GM23338 (cell line): ENCODE data around the gene ANKIB1. TPM values are rescaled to one million over a fixed set of nuclear protein-coding genes. Genes with fewer than 3 reads are reported as not detected.
A peak's percentile ranks its signal among the peaks of the same experiment; 100 is the strongest.

Source experiments
- ATAC-seq: fragments of 200-7000 bp; cut with Tn5 transposase; 3 replicates; pipeline ENCODE4 v1.9.1; 2020
- DNase-seq: peaks from one replicate; pipeline ENCODE4 v3.0.0-alpha.2; 2015; ENCODE audit warnings: low spot score
- H2AFZ ChIP-seq: fragments of 200-600 bp; sonication (generic); 2 replicates; pipeline ENCODE4 v1.8.0; 2016; ENCODE audit warnings: antibody characterized with exemption, mild to moderate bottlenecking, moderate library complexity
- H3F3A ChIP-seq: fragments of 200-600 bp; sonication (generic); replicated peaks from 2 replicates; pipeline ENCODE4 v1.8.0; 2017; ENCODE audit warnings: antibody characterized with exemption, mixed run types, low read depth
- H3K27ac ChIP-seq: fragments of 200-600 bp; sonication (generic); 2 replicates; pipeline ENCODE4 v1.6.1; 2016; ENCODE audit warnings: low read depth
- H3K27me3 ChIP-seq: fragments of 200-600 bp; sonication (generic); 2 replicates; pipeline ENCODE4 v1.8.0; 2016; ENCODE audit warnings: mild to moderate bottlenecking, mixed run types, moderate library complexity; ENCODE audit not compliant: insufficient read depth
- H3K36me3 ChIP-seq: fragments of 200-600 bp; sonication (generic); 2 replicates; pipeline ENCODE4 v1.8.0; 2016; ENCODE audit warnings: mild to moderate bottlenecking; ENCODE audit not compliant: insufficient read depth
- H3K4me1 ChIP-seq: fragments of 200-600 bp; sonication (generic); 2 replicates; pipeline ENCODE4 v1.8.0; 2016; ENCODE audit warnings: mild to moderate bottlenecking, moderate library complexity; ENCODE audit not compliant: insufficient read depth
- H3K4me2 ChIP-seq: fragments of 200-600 bp; sonication (generic); 2 replicates; pipeline ENCODE4 v1.7.1; 2017; ENCODE audit warnings: mixed run types
- H3K4me3 ChIP-seq: fragments of 200-600 bp; sonication (generic); 2 replicates; pipeline ENCODE4 v1.6.1; 2016; ENCODE audit warnings: mixed run types
- H3K79me2 ChIP-seq: fragments of 200-600 bp; sonication (generic); replicated peaks from 2 replicates; pipeline ENCODE4 v1.8.0; 2017; ENCODE audit warnings: mild to moderate bottlenecking; ENCODE audit not compliant: insufficient read depth
- H3K9me2 ChIP-seq: fragments of 200-600 bp; sonication (generic); 2 replicates; pipeline ENCODE4 v1.8.0; 2017; ENCODE audit not compliant: insufficient read depth
- H4K20me1 ChIP-seq: fragments of 200-600 bp; sonication (generic); replicated peaks from 2 replicates; pipeline ENCODE4 v1.8.0; 2017; ENCODE audit warnings: mild to moderate bottlenecking; ENCODE audit not compliant: insufficient read depth
- H3K27ac Mint-ChIP-seq: 2 replicates; pipeline ENCODE4 v1.8.0; 2020; ENCODE audit warnings: inconsistent platforms, mild to moderate bottlenecking, moderate library complexity, mixed read lengths
- H3K27me3 Mint-ChIP-seq: 3 replicates; pipeline ENCODE4 v1.8.0; 2022; ENCODE audit warnings: low read depth, mild to moderate bottlenecking, moderate library complexity, mixed read lengths, inconsistent platforms; ENCODE audit not compliant: insufficient read depth, poor library complexity
- H3K36me3 Mint-ChIP-seq: 3 replicates; pipeline ENCODE4 v1.8.0; 2021; ENCODE audit warnings: low read depth, mild to moderate bottlenecking, inconsistent platforms, moderate library complexity, mixed read lengths
- H3K4me1 Mint-ChIP-seq: 3 replicates; pipeline ENCODE4 v1.8.0; 2020; ENCODE audit warnings: mild to moderate bottlenecking, inconsistent platforms, mixed read lengths
- H3K4me3 Mint-ChIP-seq: 3 replicates; pipeline ENCODE4 v1.8.0; 2021; ENCODE audit warnings: moderate library complexity, mild to moderate bottlenecking, inconsistent platforms, mixed read lengths
- H3K9me3 Mint-ChIP-seq: 3 replicates; pipeline ENCODE4 v1.8.0; 2020; ENCODE audit warnings: moderate library complexity, mild to moderate bottlenecking, inconsistent platforms, mixed read lengths
- CREB1 ChIP-seq: fragments of 250-450 bp; sonication (Bioruptor Pico); IDR thresholded peaks from 2 replicates; pipeline ENCODE4 v1.5.0; 2020; ENCODE audit warnings: low read depth, mild to moderate bottlenecking, moderate library complexity
- CTCF ChIP-seq, 2 experiments: fragments of 200-600 bp in 1 of 2; sonication (generic) in 1 of 2; conservative IDR thresholded peaks; 2 replicates each; pipeline versions ENCODE4 v1.5.1 to v1.6.1; 2016 to 2017; ENCODE audit warnings: antibody characterized with exemption in 2 of 2, low read depth in 2 of 2, mild to moderate bottlenecking in 2 of 2, moderate library complexity in 1 of 2
- ETS1 ChIP-seq: IDR thresholded peaks from 2 replicates; pipeline ENCODE4 v1.6.1; 2016; ENCODE audit warnings: antibody characterized with exemption
- EZH2 ChIP-seq: fragments of 200-600 bp; sonication (generic); IDR thresholded peaks from one replicate; pipeline ENCODE4 v1.8.0; 2017; ENCODE audit warnings: antibody characterized with exemption, mild to moderate bottlenecking, low read depth; ENCODE audit not compliant: unreplicated experiment
- EZH2phosphoT487 ChIP-seq: fragments of 200-600 bp; sonication (generic); IDR thresholded peaks from one replicate; pipeline ENCODE4 v1.8.1; 2018; ENCODE audit warnings: antibody characterized with exemption; ENCODE audit not compliant: unreplicated experiment
- JUNB ChIP-seq: IDR thresholded peaks from one replicate; pipeline ENCODE4 v1.6.1; 2016; ENCODE audit warnings: antibody characterized with exemption; ENCODE audit not compliant: unreplicated experiment
- NANOG ChIP-seq: IDR thresholded peaks from 2 replicates; pipeline ENCODE4 v1.6.1; 2016; ENCODE audit warnings: antibody characterized with exemption, borderline replicate concordance
- POLR2AphosphoS5 ChIP-seq: IDR thresholded peaks from 2 replicates; pipeline ENCODE4 v1.6.1; 2016; ENCODE audit warnings: antibody characterized with exemption, low read depth
- REST ChIP-seq: IDR thresholded peaks from one replicate; pipeline ENCODE4 v1.6.1; 2018; ENCODE audit warnings: antibody characterized with exemption; ENCODE audit not compliant: unreplicated experiment
- STAT1 ChIP-seq: IDR thresholded peaks from one replicate; pipeline ENCODE4 v1.6.1; 2016; ENCODE audit warnings: antibody characterized with exemption; ENCODE audit not compliant: unreplicated experiment
- ZNF114 ChIP-seq: fragments of 250-450 bp; sonication (Bioruptor Pico); IDR thresholded peaks from 2 replicates; pipeline ENCODE4 v1.5.0; 2020; ENCODE audit warnings: mild to moderate bottlenecking, moderate library complexity
- ZNF462 ChIP-seq: fragments of 250-450 bp; sonication (Bioruptor Pico); IDR thresholded peaks from 2 replicates; pipeline ENCODE4 v1.5.0; 2020; ENCODE audit warnings: mild to moderate bottlenecking, moderate library complexity
- polyA plus RNA-seq: library from polyadenylated mRNA; unstranded; fragments of >200 nt; fragmentation: Nextera tagmentation; extraction: Ambion mirVana; gene quantifications from 2 replicates; pipeline ENCODE4 v1.2.1, GENCODE V29; 2016
- total RNA-seq: library from RNA; depleted of rRNA; stranded (reverse); fragments of >200 nt; shearing (Covaris generic); gene quantifications from 2 replicates; pipeline ENCODE4 v1.2.3, GENCODE V29; 2014

Gene ANKIB1
- total and polyA plus RNA-seq, 2 experiments from 2014 or later, result 19.1 to 40.3 TPM

GRCh38 chr7:92251181-92251580 is 5.4 kb downstream of the ANKIB1 start:
- Mint-ChIP-seq H3K9me3 (peaks cover 7% of the 10 kb centered on the region; the same call in 1 of the 3 replicates), H3K4me1 (peaks cover 16% of the 10 kb centered on the region; the same call in 2 of the 3 replicates), H3K27ac (no peak overlapping the region), H3K4me3 (no peak overlapping the region), H3K36me3 (peaks cover 14% of the 10 kb centered on the region), H3K27me3 (peaks cover 8% of the 10 kb centered on the region)
- Histone ChIP-seq H2AFZ (no peak overlapping the region), H3K9me2 (no peaks in the 10 kb centered on the region), H3K4me1 (peaks cover 9% of the 10 kb centered on the region; the same call in 1 of the 2 replicates), H3K27me3 (no peaks in the 10 kb centered on the region), H3K36me3 (no peaks in the 10 kb centered on the region), H3K4me2 (no peak overlapping the region), H4K20me1 (peaks cover 25% of the 10 kb centered on the region), H3K27ac (0 out of 2 replicates have a peak overlapping the region, but pooled peaks have one; percentile 7), H3F3A (no peaks in the 10 kb centered on the region), H3K79me2 (peaks cover 97% of the 10 kb centered on the region), H3K4me3 (no peak overlapping the region)
- no peak for TF ChIP-seq NANOG
- TF ChIP-seq CTCF (conservative IDR thresholded peaks at IDR 0.05; ENCODE audit: low read depth in 2 of 2), result no peak
- no peak for TF ChIP-seq EZH2
- no peak for TF ChIP-seq ETS1
- TF ChIP-seq REST, result no peak
- TF ChIP-seq JUNB, result no peak
- TF ChIP-seq POLR2AphosphoS5, result no peak
- TF ChIP-seq ZNF462 (CRISPR knock-in tag), result no peak
- no peak for TF ChIP-seq STAT1
- no peak for TF ChIP-seq ZNF114 (CRISPR knock-in tag)
- TF ChIP-seq CREB1 (CRISPR knock-in tag), result no peak
- no peak for TF ChIP-seq EZH2phosphoT487
- ATAC-seq, result no peak
- no peak for DNase-seq
